Progenitor cell of endocrine pancreas (in vitro differentiated cells): ENCODE data around the gene PTH2R. TPM values are rescaled to one million over a fixed set of nuclear protein-coding genes. Genes with fewer than 3 reads are reported as not detected.
"Not testable (repeated sequence)": the region's sequence is repeated elsewhere in the genome, so short reads cannot be mapped to it uniquely, and the experiment has no call there.

ENCODE experiments used
- DNase-seq: peaks from one replicate; pipeline ENCODE4 v3.0.0; 2021; ENCODE audit warnings: low spot score; ENCODE audit not compliant: unreplicated experiment
- H3K27ac Mint-ChIP-seq: 2 replicates; pipeline ENCODE4 v1.8.0; 2021; ENCODE audit warnings: mild to moderate bottlenecking, moderate library complexity, mixed read lengths
- H3K27me3 Mint-ChIP-seq: 2 replicates; pipeline ENCODE4 v1.8.0; 2021; ENCODE audit warnings: mixed read lengths
- H3K36me3 Mint-ChIP-seq: 2 replicates; pipeline ENCODE4 v1.8.0; 2022; ENCODE audit warnings: mixed read lengths; ENCODE audit not compliant: insufficient read depth
- H3K4me1 Mint-ChIP-seq: 2 replicates; pipeline ENCODE4 v1.8.0; 2021; ENCODE audit warnings: low read depth, mixed read lengths
- H3K4me3 Mint-ChIP-seq: 2 replicates; pipeline ENCODE4 v1.8.0; 2021; ENCODE audit warnings: low read depth, mild to moderate bottlenecking, moderate library complexity, mixed read lengths
- H3K9me3 Mint-ChIP-seq: 2 replicates; pipeline ENCODE4 v1.8.0; 2021; ENCODE audit warnings: low read depth, mixed read lengths
- total RNA-seq: library from RNA; stranded (reverse); gene quantifications from 2 replicates; pipeline ENCODE4 v1.2.1, GENCODE V29; 2021
- TF ChIP-seq, protein P1 (sequence below): fragments of 200-600 bp; sonication (generic); IDR thresholded peaks from one replicate; pipeline ENCODE4 v1.5.0; 2021; ENCODE audit warnings: antibody characterized with exemption, mild to moderate bottlenecking; ENCODE audit not compliant: unreplicated experiment

PTH2R gene
- total RNA-seq, 1 donor from 2014 or later: 3.5 TPM

DNA sequence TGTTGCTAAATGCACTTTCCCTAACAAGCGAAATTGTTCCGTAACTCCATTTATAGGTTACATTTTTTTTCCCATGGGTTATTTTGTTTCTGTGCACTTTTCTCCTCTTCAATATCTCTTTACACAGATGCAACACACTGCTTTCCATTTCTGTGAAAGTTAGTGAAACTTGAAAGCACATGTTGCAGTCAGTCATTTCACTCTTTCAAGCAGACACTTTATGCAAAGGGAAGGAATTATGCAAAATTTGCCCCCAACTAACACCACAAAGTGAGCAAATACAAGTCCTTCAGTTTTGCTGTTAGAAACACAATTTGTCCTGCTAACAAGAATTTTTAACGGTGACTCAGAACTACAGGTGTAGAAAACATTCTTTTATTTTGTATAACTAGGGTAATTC is 124.8 kb downstream of the PTH2R start:
- no peak for DNase-seq
- TF ChIP-seq, protein P1, sequence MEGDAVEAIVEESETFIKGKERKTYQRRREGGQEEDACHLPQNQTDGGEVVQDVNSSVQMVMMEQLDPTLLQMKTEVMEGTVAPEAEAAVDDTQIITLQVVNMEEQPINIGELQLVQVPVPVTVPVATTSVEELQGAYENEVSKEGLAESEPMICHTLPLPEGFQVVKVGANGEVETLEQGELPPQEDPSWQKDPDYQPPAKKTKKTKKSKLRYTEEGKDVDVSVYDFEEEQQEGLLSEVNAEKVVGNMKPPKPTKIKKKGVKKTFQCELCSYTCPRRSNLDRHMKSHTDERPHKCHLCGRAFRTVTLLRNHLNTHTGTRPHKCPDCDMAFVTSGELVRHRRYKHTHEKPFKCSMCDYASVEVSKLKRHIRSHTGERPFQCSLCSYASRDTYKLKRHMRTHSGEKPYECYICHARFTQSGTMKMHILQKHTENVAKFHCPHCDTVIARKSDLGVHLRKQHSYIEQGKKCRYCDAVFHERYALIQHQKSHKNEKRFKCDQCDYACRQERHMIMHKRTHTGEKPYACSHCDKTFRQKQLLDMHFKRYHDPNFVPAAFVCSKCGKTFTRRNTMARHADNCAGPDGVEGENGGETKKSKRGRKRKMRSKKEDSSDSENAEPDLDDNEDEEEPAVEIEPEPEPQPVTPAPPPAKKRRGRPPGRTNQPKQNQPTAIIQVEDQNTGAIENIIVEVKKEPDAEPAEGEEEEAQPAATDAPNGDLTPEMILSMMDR: no peak
- H3K27me3 Mint-ChIP-seq: no peaks in the 10 kb centered on the region
- peaks cover 9% of the 10 kb centered on the region for H3K4me1 Mint-ChIP-seq
- H3K27ac Mint-ChIP-seq: no peak overlapping the region
- peaks cover 9% of the 10 kb centered on the region for H3K9me3 Mint-ChIP-seq
- no peak overlapping the region for H3K4me3 Mint-ChIP-seq
- H3K36me3 Mint-ChIP-seq: peaks cover 4% of the 10 kb centered on the region

- not testable (repeated sequence) for H3K4me1 Mint-ChIP-seq, DNase-seq, H3K27me3 Mint-ChIP-seq, H3K27ac Mint-ChIP-seq, H3K4me3 Mint-ChIP-seq, H3K36me3 Mint-ChIP-seq
- peaks cover 15% of the 10 kb centered on the region for H3K9me3 Mint-ChIP-seq
Observed at GRCh38 chr2:208535578-208535977, 129.0 kb downstream of the PTH2R start.

GRCh38 chr2:208541461-208541988 is 134.9 kb downstream of the PTH2R start:
- DNase-seq: no peak
- TF ChIP-seq, protein P1: no peak
- H3K27ac Mint-ChIP-seq: no peak overlapping the region
- H3K4me1 Mint-ChIP-seq: peaks cover 15% of the 10 kb centered on the region
- H3K36me3 Mint-ChIP-seq: no peaks in the 10 kb centered on the region
- peaks cover 6% of the 10 kb centered on the region for H3K9me3 Mint-ChIP-seq
- H3K4me3 Mint-ChIP-seq: no peak overlapping the region
- peaks cover 19% of the 10 kb centered on the region for H3K27me3 Mint-ChIP-seq

DNA sequence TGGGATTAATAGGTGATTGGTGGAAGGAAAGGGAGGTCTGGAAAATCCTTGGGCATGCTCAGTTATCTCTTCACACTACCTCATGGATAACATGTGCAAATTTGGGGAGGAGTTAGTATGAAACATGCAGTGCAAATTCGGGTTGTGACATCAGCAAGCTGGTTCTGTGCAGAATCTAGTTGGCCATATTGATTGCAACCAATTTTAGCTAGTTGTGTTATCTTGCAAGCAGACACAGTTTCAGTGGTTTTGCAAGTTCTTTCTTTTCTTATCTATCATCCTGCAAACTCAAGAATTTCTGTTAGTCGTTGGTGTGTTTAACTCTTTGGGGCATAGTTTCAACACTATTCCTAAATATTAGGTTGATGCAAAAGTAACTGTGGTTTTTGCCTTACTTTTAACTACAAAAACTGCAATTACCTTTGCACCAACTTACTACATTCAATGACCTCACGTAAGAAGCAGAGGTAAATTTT is 135.4 kb downstream of the PTH2R start:
- H3K9me3 Mint-ChIP-seq: peaks cover 4% of the 10 kb centered on the region
- no peak for DNase-seq
- H3K36me3 Mint-ChIP-seq: no peaks in the 10 kb centered on the region
- H3K27me3 Mint-ChIP-seq: peaks cover 19% of the 10 kb centered on the region
- no peak overlapping the region for H3K27ac Mint-ChIP-seq
- H3K4me3 Mint-ChIP-seq: no peak overlapping the region
- TF ChIP-seq, protein P1: no peak
- H3K4me1 Mint-ChIP-seq: peaks cover 19% of the 10 kb centered on the region

- no peak overlapping the region for H3K27ac Mint-ChIP-seq
- no peak for DNase-seq
- no peaks in the 10 kb centered on the region for H3K9me3 Mint-ChIP-seq
Observed at GRCh38 chr2:208542465-208543041, 136.0 kb downstream of the PTH2R start.

More at GRCh38 chr2:208542465-208543041, 136.0 kb downstream of the PTH2R start:
- Mint-ChIP-seq H3K4me1 (peaks cover 24% of the 10 kb centered on the region), H3K36me3 (no peaks in the 10 kb centered on the region), H3K4me3 (no peak overlapping the region), H3K27me3 (peaks cover 23% of the 10 kb centered on the region)
- TF ChIP-seq, protein P1: no peak

Other genes with a start within 250 kb of the PTH2R start
- not detected in 2 replicates for gene CRYGA, start 243.2 kb upstream of the PTH2R start, total RNA-seq
- gene C2orf80, start 216.8 kb upstream of the PTH2R start, total RNA-seq: not detected in 2 replicates
- gene IDH1, start 151.7 kb upstream of the PTH2R start, total RNA-seq: 260 and 267 TPM in 2 replicates
- 37.4 and 38.4 TPM in 2 replicates for gene PIKFYVE, start 140.5 kb upstream of the PTH2R start, total RNA-seq